ENCODE data around the gene AKT1S1.

Gene AKT1S1

GRCh38 chr19:49908480-49909420 lies 31.6 kb upstream of the AKT1S1 start:
- in situ Hi-C loops (cut with MboI; ENCODE audit: low sequenced_read_pairs): no loop called here

GRCh38 chr19:49907745-49908446 lies 30.7 kb upstream of the AKT1S1 start:
- in situ Hi-C loops (cut with MboI; ENCODE audit: low sequenced_read_pairs): no loop called here

GRCh38 chr19:49906879-49907564 lies 29.9 kb upstream of the AKT1S1 start:
- in situ Hi-C loops (cut with MboI; ENCODE audit: low sequenced_read_pairs): no loop called here

- in situ Hi-C loops (cut with MboI; ENCODE audit: low sequenced_read_pairs): no loop called here
Measured at GRCh38 chr19:49904136-49904535, 27.0 kb upstream of the AKT1S1 start.

GRCh38 chr19:49896863-49897621 lies 19.9 kb upstream of the AKT1S1 start, which contains the start of gene IL4I1:
Gene IL4I1, minus strand, starts transcription at chr19:49896887. Its CDS starts 727 bp downstream, at chr19:49896160.
- in situ Hi-C loops (cut with MboI; ENCODE audit: low sequenced_read_pairs): no loop called here

- in situ Hi-C loops (cut with MboI; ENCODE audit: low sequenced_read_pairs): no loop called here
Measured at GRCh38 chr19:49895566-49896297, 18.6 kb upstream of the AKT1S1 start.

GRCh38 chr19:49894879-49895565 lies 17.9 kb upstream of the AKT1S1 start:
- in situ Hi-C loops (cut with MboI; ENCODE audit: low sequenced_read_pairs): no loop called here

- in situ Hi-C loops (cut with MboI; ENCODE audit: low sequenced_read_pairs): no loop called here
Measured at GRCh38 chr19:49894011-49894664, 17.0 kb upstream of the AKT1S1 start.

- in situ Hi-C loops (cut with MboI; ENCODE audit: low sequenced_read_pairs): no loop called here
Measured at GRCh38 chr19:49892716-49893115, 15.6 kb upstream of the AKT1S1 start.

GRCh38 chr19:49891393-49891792 lies 14.2 kb upstream of the AKT1S1 start:
- in situ Hi-C loops (cut with MboI; ENCODE audit: low sequenced_read_pairs): no loop called here

GRCh38 chr19:49890349-49891311 lies 13.5 kb upstream of the AKT1S1 start:
- in situ Hi-C loops (cut with MboI; ENCODE audit: low sequenced_read_pairs): no loop called here

GRCh38 chr19:49889687-49890348 lies 12.7 kb upstream of the AKT1S1 start:
- in situ Hi-C loops (cut with MboI; ENCODE audit: low sequenced_read_pairs): no loop called here

- in situ Hi-C loops (cut with MboI; ENCODE audit: low sequenced_read_pairs): no loop called here
Measured at GRCh38 chr19:49889038-49889686, 12.0 kb upstream of the AKT1S1 start.

GRCh38 chr19:49888510-49888824 lies 11.3 kb upstream of the AKT1S1 start:
- in situ Hi-C loops (cut with MboI; ENCODE audit: low sequenced_read_pairs): no loop called here

GRCh38 chr19:49887665-49888509 lies 10.7 kb upstream of the AKT1S1 start:
- in situ Hi-C loops (cut with MboI; ENCODE audit: low sequenced_read_pairs): no loop called here

Measured in hTERT RPE-1 (cell line).